Erythroblast (primary cell): Measurements from ENCODE around the gene SMOC2.

ENCODE experiments used
- DNase-seq, 2 experiments: peaks; one replicate each; lab custom pipeline; 2025; lab: John Stamatoyannopoulos, UW
- GATA1 ChIP-seq: IDR thresholded peaks from 2 replicates; pipeline ENCODE4 v1.6.1; 2011; ENCODE audit warnings: low read depth, mild to moderate bottlenecking, control low read depth, low read length, moderate library complexity
- POLR2A ChIP-seq: IDR thresholded peaks from 2 replicates; pipeline ENCODE4 v1.6.1; 2011; ENCODE audit warnings: mild to moderate bottlenecking, low read length

SMOC2 gene

GRCh38 chr6:168498161-168498843, 57.3 kb downstream of the SMOC2 start:
- DNase-seq, result no peak

GRCh38 chr6:168499045-168499650, 58.2 kb downstream of the SMOC2 start:
- DNase-seq, result no peak
- no peak for TF ChIP-seq GATA1
- TF ChIP-seq POLR2A, result no peak

More at GRCh38 chr6:168498161-168498843, 57.3 kb downstream of the SMOC2 start:
- TF ChIP-seq GATA1, result no peak
- TF ChIP-seq POLR2A, result no peak

- DNase-seq, result no peak
Measured at GRCh38 chr6:168500519-168500918, 59.5 kb downstream of the SMOC2 start.

GRCh38 chr6:168501561-168501960, 60.6 kb downstream of the SMOC2 start:
- DNase-seq, result no peak
- TF ChIP-seq POLR2A (no peak), GATA1 (no peak)

More at GRCh38 chr6:168500519-168500918, 59.5 kb downstream of the SMOC2 start:
- TF ChIP-seq GATA1 (no peak), POLR2A (no peak)

- no peak for DNase-seq
- no peak for TF ChIP-seq GATA1
- TF ChIP-seq POLR2A, result no peak
Measured at GRCh38 chr6:168504366-168504765, 63.4 kb downstream of the SMOC2 start.

- DNase-seq, result no peak
- TF ChIP-seq POLR2A, result no peak
- TF ChIP-seq GATA1, result no peak
Measured at GRCh38 chr6:168506460-168506859, 65.5 kb downstream of the SMOC2 start.

GRCh38 chr6:168507297-168507696, 66.3 kb downstream of the SMOC2 start:
- TF ChIP-seq GATA1 (no peak), POLR2A (no peak)
- DNase-seq, result no peak

GRCh38 chr6:168507730-168508129, 66.7 kb downstream of the SMOC2 start:
- TF ChIP-seq POLR2A (no peak), GATA1 (no peak)

GRCh38 chr6:168508903-168509302, 67.9 kb downstream of the SMOC2 start:
- no peak for DNase-seq
- no peak for TF ChIP-seq POLR2A
- TF ChIP-seq GATA1, result no peak

More at GRCh38 chr6:168507730-168508129, 66.7 kb downstream of the SMOC2 start:
- DNase-seq, result no peak

GRCh38 chr6:168513766-168514165, 72.8 kb downstream of the SMOC2 start:
- TF ChIP-seq GATA1 (no peak), POLR2A (no peak)
- DNase-seq, result no peak

- DNase-seq, result no peak
- TF ChIP-seq GATA1 (no peak), POLR2A (no peak)
Measured at GRCh38 chr6:168514216-168514615, 73.2 kb downstream of the SMOC2 start.

- no peak for TF ChIP-seq GATA1
- TF ChIP-seq POLR2A, result no peak
- no peak for DNase-seq
Measured at GRCh38 chr6:168515376-168515775, 74.4 kb downstream of the SMOC2 start.

GRCh38 chr6:168516944-168517741, 76.2 kb downstream of the SMOC2 start:
- TF ChIP-seq POLR2A, result no peak
- TF ChIP-seq GATA1, result no peak
- DNase-seq, result no peak
